Parathyroid adenoma (tissue), 2 donors: ENCODE data around the gene GLMP.

Source experiments
- H2AFZ ChIP-seq: fragments of 300-600 bp; sonication (generic); one replicate; pipeline ENCODE4 v1.7.0; 2017; ENCODE audit warnings: antibody characterized with exemption, mild to moderate bottlenecking
- H3K27ac ChIP-seq: fragments of 300-600 bp; sonication (generic); one replicate; pipeline ENCODE4 v1.7.0; 2017
- H3K27me3 ChIP-seq: fragments of 300-600 bp; sonication (generic); one replicate; pipeline ENCODE4 v1.7.0; 2017; ENCODE audit warnings: low read length; ENCODE audit not compliant: control insufficient read depth, insufficient read depth
- H3K36me3 ChIP-seq: fragments of 300-600 bp; sonication (generic); one replicate; pipeline ENCODE4 v1.7.0; 2017; ENCODE audit warnings: low read length; ENCODE audit not compliant: control insufficient read depth, insufficient read depth
- H3K4me1 ChIP-seq: fragments of 300-600 bp; sonication (generic); one replicate; pipeline ENCODE4 v1.7.0; 2017; ENCODE audit warnings: control low read depth
- H3K4me2 ChIP-seq: fragments of 300-600 bp; sonication (generic); one replicate; pipeline ENCODE4 v1.7.0; 2017; ENCODE audit warnings: low read length
- H3K4me3 ChIP-seq: fragments of 300-600 bp; sonication (generic); one replicate; pipeline ENCODE4 v1.7.0; 2017; ENCODE audit warnings: low read depth, low read length
- H3K79me2 ChIP-seq: fragments of 300-600 bp; sonication (generic); one replicate; pipeline ENCODE4 v1.7.0; 2017; ENCODE audit warnings: control low read depth
- H3K9ac ChIP-seq: fragments of 300-600 bp; sonication (generic); one replicate; pipeline ENCODE4 v1.7.0; 2017; ENCODE audit warnings: mild to moderate bottlenecking
- H3K9me3 ChIP-seq: fragments of 300-600 bp; sonication (generic); one replicate; pipeline ENCODE4 v1.7.0; 2017; ENCODE audit warnings: low read length; ENCODE audit not compliant: control insufficient read depth
- TF ChIP-seq, protein P1 (sequence below): fragments of 300-600 bp; sonication (generic); IDR thresholded peaks from one replicate; pipeline ENCODE4 v1.7.0; 2017; ENCODE audit warnings: antibody characterized with exemption, mild to moderate bottlenecking
- donor health status: primary hyperparathyroidism.

The GLMP gene

DNA sequence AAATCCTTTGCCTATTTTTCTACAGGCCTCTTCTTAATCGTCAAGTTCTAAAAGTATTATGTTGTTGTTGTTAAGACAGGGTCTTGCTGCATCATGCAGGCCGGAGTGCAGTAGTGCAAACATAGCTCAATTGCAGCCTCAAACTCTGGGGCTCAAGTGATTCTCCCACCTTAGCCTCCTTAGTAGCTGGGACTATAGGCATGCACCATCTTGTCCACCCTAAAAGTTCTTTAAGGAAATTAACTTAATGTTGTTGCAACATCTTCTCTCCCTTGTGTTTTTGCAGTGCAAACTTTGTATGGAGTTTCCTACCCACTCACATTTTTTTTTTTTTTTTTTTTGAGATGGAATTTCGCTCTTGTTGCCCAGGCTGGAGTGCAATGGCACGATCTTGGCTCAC is 7.8 kb upstream of the GLMP start:
- H2AFZ ChIP-seq = no peak overlapping the region
- no peaks in the 10 kb centered on the region for H3K79me2 ChIP-seq
- no peaks in the 10 kb centered on the region for H3K9me3 ChIP-seq
- no peak overlapping the region for H3K4me3 ChIP-seq
- H3K27me3 ChIP-seq = no peaks in the 10 kb centered on the region
- no peaks in the 10 kb centered on the region for H3K36me3 ChIP-seq
- H3K9ac ChIP-seq = no peak overlapping the region
- H3K4me1 ChIP-seq = no peaks in the 10 kb centered on the region
- no peak overlapping the region for H3K27ac ChIP-seq
- TF ChIP-seq, protein P1, sequence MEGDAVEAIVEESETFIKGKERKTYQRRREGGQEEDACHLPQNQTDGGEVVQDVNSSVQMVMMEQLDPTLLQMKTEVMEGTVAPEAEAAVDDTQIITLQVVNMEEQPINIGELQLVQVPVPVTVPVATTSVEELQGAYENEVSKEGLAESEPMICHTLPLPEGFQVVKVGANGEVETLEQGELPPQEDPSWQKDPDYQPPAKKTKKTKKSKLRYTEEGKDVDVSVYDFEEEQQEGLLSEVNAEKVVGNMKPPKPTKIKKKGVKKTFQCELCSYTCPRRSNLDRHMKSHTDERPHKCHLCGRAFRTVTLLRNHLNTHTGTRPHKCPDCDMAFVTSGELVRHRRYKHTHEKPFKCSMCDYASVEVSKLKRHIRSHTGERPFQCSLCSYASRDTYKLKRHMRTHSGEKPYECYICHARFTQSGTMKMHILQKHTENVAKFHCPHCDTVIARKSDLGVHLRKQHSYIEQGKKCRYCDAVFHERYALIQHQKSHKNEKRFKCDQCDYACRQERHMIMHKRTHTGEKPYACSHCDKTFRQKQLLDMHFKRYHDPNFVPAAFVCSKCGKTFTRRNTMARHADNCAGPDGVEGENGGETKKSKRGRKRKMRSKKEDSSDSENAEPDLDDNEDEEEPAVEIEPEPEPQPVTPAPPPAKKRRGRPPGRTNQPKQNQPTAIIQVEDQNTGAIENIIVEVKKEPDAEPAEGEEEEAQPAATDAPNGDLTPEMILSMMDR = no peak
- no peak overlapping the region for H3K4me2 ChIP-seq

DNA sequence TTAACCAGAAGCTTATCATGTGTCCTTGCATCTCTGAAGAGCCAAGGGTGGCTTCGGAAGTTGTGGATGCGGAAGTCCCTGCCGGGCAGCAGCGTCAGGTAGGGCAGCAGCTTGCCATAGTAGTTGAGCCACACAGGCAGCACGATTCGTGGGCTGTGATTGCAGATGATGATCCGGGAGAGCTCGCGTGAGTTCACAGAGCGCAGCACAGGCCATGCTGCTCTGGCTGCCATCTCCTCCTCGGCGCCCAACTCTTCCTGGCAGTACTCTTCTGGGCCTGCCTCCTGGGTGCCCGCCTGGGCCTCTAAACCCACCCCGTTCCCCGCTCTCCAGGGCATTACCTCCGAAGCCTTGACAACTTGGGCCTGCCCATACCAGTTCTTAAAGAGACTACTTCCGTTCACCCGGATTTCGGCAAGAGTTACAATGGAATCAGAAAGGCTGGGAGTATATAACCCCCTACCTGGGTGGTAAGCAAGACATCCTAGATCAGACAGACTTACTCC is 3.4 kb upstream of the GLMP start, which contains the start of gene VHLL:
TSS of gene VHLL (minus strand) at position 456 of the 506 bp plus-strand sequence. CDS start at position 338, 118 bp downstream.
- no peaks in the 10 kb centered on the region for H3K79me2 ChIP-seq
- no peak within 1 kb of the TSS for H3K9ac ChIP-seq
- no peak within 1 kb of the TSS for H3K4me2 ChIP-seq
- TF ChIP-seq, protein P1 = no peak
- no peaks in the 10 kb centered on the region for H3K27me3 ChIP-seq
- no peak within 1 kb of the TSS for H2AFZ ChIP-seq
- no peaks in the 10 kb centered on the region for H3K36me3 ChIP-seq
- H3K27ac ChIP-seq = no peak within 1 kb of the TSS
- no peaks in the 10 kb centered on the region for H3K9me3 ChIP-seq
- no peak within 1 kb of the TSS for H3K4me3 ChIP-seq
- H3K4me1 ChIP-seq = no peaks in the 10 kb centered on the region

DNA sequence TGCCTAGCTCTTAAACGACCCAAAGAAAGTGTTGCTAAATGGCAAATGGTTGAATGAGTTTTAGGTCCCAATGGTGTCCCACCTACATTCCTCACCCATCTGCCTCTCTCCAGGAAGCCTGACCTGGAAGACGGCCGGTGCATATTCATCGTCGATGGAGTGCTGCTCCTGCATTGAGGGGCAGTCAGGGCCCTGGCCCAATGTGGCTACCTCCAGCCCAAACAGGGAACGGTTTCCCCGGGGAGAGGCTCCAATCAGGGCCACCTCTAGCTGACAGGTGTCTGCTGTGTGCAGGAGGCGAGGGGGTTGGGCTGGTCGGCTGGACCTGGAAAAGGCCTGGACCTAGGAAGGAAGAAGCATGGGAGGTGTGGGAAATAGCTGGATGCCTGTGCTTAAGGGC is 1.6 kb downstream of the GLMP start:
- TF ChIP-seq, protein P1 = no peak
- Histone ChIP-seq H3K4me1 (peaks cover 3% of the 10 kb centered on the region), H3K79me2 (no peaks in the 10 kb centered on the region), H3K9me3 (no peaks in the 10 kb centered on the region), H3K9ac (no peak overlapping the region), H3K36me3 (no peaks in the 10 kb centered on the region), H3K4me2 (no peak overlapping the region), H2AFZ (no peak overlapping the region), H3K4me3 (no peak overlapping the region), H3K27me3 (no peaks in the 10 kb centered on the region), H3K27ac (no peak overlapping the region)

DNA sequence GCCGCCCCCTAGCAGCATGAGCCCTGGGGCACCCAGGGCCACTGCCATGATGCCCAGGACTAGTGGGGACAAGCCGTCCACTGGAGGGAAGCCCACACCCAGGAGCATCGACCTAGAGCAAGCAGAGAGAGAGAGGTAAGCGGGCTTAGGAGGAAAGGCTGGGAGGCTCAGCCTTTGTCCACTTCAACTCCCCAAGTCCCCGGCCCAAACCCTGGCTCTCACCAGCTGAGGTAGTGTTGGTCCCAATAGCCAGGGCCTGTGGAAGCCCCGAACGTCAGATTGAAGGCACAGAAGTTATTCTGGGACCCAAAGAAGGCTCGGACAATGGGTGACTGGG is 2.4 kb downstream of the GLMP start:
- peaks cover 3% of the 10 kb centered on the region for H3K4me1 ChIP-seq
- H3K9me3 ChIP-seq = no peaks in the 10 kb centered on the region
- H2AFZ ChIP-seq = no peak overlapping the region
- no peak overlapping the region for H3K4me3 ChIP-seq
- TF ChIP-seq, protein P1 = no peak
- no peaks in the 10 kb centered on the region for H3K79me2 ChIP-seq
- no peak overlapping the region for H3K4me2 ChIP-seq
- no peaks in the 10 kb centered on the region for H3K27me3 ChIP-seq
- H3K27ac ChIP-seq = no peak overlapping the region
- no peaks in the 10 kb centered on the region for H3K36me3 ChIP-seq
- no peak overlapping the region for H3K9ac ChIP-seq
